SIG-M5 (cell line): ENCODE measurements around the gene PPP1R9A.
"Not testable (repeated sequence)": the region's sequence is repeated elsewhere in the genome, so short reads cannot be mapped to it uniquely, and the experiment has no call there.

Experiments
- DNase-seq: peaks from one replicate; lab custom pipeline; 2025; lab: John Stamatoyannopoulos, UW

Gene PPP1R9A

DNA sequence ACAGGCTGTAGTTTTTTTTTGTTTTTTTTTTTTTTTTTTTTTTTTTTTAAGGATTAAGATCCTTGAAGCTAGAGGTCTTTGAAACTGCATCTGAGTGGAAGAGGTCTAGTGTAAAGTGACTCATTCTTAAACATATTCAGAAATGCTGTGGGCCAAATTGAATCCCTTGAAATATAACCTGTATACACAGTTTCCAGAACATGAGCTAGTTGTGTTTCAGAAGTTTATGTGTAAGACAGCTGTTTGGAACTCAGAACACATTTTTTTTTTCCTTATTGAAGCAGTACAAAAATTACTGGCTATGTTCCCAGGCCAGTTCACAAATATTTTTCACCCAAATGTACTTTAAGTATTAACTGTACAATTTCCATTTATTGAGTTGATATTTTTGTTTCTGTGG lies 67.9 kb downstream of the PPP1R9A start:
- no peak for DNase-seq

DNA sequence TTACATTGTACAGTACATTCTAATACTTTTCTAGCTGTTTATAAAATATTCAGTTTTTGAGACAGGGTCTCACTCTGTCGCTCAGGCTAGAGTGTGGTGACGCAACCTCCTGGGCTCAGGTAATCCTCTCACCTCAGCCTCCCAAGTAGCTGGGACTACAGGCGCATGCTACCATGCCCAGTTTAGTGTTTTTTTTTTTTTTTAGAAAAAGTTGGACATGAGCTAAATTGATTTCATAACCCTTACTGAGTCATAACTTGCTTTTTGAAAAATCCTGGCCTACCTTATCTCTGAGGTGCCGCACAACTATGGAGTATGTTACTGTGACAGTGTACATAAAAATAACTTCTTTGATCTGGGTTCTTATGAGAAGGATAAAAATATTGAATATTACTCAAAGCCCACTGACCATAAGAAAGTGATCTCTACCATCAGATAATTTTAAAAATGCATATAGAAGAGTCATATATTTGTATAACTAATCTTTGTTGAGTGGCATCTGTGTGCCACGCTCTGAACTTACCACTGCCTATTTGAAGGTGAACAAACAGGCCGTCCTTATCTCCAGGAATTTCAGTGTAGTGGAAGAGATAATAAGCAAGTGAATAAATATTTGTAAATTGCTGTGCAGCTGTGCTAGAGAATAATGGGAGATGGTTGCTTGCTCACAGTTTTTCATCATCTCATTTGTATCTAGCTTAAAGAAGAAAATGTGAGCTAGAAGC lies 73.2 kb downstream of the PPP1R9A start:
- no peak for DNase-seq

DNA sequence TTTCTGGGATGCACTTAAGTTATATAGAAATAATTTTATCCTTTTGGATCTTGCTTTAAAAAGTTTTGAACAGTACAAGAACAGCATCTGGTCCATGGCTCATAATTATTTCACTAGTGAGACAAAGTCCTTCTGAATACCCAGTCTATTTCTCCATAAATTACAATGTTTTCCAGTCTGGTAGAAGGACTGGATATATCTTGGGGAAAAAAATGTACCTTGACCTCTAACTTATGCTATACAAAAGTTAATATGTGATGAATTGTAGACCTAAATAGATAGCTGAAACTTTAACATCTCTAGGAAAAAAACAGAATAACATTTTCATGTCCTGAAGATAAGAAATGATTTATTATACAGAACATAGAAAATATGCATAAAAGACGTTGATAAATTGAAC lies 88.5 kb downstream of the PPP1R9A start:
- DNase-seq: no peak

DNA sequence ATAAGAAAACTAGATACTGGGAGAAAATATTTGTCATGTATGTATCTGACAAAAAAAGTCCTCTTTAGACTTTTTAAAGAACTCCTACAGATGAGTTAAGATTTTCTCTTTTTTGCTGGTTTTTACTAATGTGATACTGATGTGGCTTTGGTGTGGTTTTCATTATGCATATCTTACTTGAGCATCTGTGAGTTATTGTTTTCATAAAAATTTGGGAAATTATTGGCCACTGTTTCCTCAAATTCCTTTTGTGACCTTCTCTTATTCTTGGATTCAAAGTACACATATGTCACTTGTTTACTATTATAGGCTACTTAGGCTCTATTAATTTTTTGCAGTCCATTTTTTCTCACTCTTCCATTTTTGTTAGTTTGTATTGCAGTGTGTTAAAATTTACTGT lies 89.0 kb downstream of the PPP1R9A start:
- no peak for DNase-seq

DNA sequence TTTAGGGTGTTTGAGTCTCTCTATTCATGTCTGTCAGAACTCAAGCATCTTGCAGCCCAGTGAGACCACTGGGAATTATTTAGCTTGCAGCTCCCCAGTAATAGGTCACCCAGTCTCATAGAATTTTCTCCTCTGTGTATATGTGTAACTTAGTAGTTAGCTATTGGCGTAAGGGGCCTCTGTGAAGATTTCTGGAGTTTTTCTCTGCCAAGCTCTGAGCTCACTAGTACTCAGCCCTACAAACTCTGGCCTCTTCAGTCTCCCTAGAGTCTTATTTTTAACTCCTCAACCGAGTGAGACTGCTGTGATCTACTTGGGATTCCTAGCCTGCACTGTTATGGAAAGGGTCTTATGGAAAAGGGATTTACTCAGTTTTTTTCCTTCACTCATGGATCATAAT lies 90.2 kb downstream of the PPP1R9A start:
- DNase-seq: no peak

DNA sequence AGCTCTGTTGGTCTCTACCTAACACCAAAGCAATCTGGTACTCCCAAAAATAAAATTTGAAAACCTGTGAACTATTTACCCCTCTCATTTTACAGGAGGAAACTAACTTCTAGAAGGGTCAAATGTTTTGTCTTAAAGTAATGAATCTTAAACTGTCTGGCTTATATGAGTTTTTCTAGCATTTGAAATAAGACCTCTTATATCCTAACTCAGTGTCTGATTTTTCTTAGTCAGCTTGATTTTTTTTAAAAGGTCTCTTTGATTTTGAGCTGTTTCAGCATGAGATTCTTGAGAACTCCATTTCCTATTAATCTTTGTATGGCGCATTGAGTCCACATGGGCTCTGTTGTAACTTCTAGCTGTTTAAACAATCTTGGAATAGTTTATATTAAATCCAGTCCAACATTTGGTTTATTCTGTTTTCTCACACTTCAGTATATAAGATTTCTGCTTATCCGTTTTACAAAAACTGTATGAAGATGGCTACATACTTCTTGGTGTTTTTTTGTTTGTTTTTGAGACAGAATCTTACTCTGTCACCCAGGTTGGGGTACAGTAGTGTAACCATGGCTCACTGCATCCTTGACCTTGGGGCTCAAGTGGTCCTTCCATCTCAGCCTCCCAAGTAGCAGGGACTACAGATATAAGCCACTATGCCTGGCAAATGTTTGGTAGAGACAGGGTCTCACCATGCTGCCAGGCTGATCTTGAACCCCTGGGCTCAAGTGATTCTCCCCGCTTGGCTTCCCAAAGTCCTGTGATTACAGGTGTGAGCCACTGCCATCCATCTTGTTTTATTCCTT lies 91.1 kb downstream of the PPP1R9A start:
- DNase-seq: no peak

DNA sequence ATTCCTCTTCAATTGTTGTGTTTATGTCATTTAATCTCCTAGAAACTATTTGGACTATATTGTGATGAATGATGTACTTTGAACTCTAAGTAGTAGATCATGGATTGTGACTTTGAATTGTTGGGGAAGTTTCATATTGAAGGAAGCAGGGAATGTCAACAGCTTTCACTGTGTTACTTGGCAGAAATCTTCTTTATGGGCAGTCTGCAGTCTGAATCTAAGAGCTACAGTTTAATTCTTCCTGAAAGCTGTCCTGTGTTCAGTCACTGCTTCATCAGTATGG lies 91.6 kb downstream of the PPP1R9A start:
- DNase-seq: no peak

DNA sequence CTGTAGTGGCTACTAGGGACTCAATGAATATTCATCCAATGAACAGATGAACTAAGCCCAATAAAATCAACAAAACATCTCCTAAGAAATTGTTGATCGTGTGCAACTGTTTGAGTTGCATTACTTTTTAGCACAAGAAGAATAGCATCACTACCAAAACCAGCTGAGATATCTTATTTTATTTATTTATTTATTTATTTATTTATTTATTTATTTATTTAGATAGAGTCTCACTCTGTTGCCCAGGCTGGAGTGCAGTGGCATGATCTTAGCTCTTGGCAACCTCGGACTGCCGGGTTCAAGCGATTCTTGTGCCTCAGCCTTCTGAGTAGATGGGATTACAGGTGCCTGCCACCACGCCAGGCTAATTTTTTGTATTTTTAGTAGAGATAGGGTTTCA lies 92.2 kb downstream of the PPP1R9A start:
- DNase-seq: not testable (repeated sequence)

DNA sequence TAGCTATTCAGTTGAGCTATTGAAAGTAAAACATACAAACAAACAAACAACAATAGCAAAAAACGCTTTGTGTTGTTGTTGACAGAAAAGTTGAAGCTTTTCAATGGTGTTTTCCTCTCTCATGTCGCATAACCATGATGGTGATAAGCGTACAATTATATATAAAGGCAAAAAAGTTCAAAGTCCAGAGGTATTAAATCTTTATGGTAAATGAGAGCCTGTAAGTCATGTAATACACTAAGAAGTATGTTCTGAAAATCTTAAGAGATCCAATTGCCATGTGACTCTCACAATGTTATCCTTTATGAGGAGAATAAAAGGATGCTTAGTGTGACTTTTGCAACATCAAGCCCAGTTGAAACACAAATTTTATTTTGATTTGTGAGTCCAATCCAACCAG lies 93.9 kb downstream of the PPP1R9A start:
- no peak for DNase-seq

DNA sequence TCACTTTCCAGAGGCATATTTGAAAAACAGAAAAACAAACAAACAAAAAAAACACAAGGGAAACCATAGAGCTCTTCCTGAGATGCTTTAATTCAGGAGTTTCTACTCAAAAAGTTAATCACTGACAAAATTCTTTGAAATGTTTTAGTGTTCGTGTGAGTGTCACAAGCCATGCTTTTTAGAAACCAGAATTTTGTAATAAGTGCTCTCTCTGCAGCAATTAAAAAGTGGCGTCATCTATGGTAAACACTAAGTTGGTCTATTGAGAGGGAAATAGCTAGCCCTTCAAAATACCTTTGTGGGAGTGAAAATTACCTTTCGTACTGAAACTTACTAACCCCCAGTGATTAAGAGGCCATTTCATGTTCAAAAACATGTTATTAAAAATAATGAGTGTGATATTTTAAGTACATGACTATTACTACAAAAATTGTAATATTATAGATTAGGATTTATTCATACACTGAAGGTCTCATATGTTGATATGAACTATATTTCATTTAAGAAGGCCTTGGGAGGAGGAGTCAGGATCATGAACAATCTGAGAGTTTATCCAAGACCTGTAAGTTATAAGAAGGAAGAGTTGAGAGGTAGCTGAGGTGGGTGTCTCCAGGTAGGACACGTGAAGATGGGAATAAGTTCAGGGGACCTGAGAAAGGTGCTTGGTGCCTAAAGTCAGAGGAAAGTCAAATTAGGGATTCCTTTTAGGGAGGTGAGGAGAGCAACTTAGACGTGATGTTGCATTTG lies 94.6 kb downstream of the PPP1R9A start:
- DNase-seq: no peak

DNA sequence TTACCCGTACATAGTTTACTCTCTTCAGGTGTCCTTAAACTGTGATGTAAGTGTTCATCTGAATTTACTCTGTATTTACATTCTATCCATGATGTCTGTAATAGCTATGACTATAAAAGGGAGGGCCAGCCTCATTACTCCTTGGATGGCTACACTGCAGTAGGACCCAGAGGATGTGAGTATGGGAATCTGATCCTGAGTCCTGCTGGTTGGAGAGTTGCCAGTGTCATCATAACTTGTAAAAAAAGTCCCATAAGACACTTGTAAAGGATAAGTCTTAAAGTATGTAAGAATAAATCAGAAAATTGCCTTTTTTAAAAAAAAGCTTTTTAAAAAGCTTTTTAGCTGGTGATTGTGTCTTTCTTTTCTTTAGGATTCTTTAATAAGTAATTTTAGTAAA lies 95.4 kb downstream of the PPP1R9A start:
- DNase-seq: no peak

DNA sequence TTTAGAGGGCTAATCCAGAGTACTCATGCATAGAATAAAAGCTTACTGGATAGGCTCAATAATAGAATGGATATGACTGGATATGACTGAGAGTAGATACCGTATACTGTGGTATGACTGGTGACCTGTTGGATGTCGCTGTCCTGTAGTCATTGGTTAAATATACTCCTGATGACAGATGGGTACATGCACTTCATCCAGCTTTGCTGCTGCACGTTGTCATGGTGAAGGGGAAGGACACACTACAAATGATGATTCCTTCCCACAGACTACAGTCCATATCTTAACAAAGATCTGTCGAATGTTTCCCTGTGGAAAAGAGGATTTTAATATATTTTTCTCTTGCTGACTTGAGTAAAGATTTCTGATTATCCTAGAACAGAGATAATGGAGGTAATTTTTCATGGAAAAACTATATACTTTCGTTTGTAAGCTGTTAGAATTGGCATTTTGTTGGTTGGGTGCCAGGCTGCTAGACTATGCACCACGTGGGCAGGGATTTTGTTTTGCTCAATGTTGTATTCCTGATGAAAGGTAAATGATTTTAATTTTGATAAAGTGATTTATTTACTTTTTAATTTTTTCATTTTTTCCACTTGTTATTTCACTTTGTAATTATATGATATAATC lies 97.3 kb downstream of the PPP1R9A start:
- no peak for DNase-seq

DNA sequence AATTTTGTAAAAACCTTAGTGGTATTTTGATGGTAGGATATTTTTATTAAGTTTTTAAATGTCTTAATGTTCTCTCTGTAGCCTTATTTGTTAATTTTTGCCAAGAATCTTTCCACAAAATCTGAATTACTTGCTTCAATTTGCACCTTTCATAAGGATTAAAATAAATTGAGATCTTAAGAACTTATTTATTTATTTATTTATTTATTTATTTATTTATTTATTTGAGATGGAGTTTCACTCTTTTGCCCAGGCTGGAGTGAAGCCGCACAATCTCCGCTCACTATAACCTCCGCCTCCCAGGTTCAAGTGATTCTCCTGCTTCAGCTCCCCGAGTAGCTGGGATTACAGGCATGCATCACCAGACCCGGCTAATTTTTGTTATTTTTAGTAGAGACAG lies 98.6 kb downstream of the PPP1R9A start:
- no peak for DNase-seq

DNA sequence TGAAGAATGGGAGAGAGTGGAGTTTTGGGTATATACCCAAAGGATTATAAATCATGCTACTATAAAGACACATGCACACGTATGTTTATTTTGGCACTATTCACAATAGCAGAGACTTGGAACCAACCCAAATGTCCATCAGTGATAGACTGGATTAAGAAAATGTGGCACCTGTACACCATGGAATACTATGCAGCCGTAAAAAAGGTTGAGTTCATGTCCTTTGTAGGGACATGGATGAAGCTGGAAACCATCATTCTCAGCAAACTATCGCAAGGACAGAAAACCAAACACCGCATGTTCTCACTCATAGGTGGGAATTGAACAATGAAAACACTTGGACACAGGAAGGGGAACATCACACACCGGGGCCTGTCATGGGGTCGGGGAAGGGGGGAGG lies 101.4 kb downstream of the PPP1R9A start:
- DNase-seq: not testable (repeated sequence)

DNA sequence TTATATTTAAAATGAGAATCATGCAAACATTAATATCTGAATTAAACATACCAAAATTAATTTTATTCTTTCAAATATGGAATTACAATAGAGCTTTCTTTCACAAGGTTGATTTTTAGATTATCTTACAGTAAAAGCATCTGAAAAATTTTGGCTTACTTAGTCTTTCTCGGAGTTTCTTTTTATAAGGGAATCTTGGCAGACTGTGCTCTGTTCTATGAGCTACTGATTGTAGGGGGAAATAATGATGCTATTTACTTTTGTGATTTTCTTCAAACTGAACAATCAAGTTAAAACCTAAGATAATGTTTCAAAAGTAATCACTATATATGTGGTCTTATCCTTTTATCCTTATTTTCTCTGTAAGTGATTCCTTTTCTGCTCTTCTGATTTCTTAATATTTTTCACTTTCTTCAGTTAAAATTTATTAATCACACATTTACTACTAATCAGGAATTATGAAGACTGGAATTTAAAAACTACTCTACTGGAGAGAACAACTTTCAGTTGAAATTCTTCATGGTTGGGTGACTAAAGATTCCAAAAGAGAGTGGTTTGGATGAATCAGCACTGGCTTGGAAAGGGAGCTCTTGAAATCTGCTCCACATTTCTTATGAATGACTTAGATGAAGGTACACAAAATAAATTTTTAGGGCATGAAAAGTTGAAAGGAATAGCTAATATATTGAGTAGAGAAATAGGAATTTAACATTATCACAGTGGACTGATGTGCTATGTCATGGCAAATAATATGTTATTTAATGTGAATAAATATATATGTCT lies 103.9 kb downstream of the PPP1R9A start:
- DNase-seq: no peak

DNA sequence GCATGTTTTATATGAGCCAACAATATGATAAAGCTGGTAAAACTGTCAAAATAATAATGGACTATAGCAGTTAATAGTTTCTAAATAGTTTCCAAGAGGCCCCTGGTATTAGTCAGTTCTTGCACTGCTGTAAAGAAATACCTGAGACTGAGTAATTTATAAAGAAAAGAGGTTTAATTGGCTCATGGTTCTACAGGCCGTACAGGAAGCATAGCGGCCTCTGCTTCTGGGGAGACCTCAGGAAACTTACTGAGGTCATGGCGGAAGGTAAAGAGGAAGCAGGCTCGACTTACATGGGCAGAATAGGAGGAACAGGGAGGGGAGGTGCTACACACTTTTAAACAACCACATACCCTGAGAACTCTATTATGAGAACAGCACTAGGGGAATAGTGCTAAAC lies 104.6 kb downstream of the PPP1R9A start:
- no peak for DNase-seq

DNA sequence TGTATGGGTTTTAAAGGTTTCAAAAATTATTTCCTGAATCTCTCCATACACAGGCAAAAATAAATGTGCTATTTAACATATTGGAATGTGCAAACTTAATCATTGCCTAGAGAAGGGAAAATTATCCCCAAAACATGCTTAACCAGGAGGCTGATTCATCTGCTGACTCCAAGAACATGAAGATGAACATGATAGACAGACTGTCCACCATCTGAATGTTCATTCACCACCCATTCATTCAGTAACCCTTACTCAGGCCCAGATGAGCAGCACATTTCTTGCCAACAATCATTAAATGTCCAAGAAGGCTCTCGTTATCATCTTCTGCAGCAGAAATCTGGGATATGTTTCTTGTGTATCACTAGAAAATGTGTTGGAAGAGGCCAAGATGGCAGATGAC lies 110.6 kb downstream of the PPP1R9A start:
- no peak for DNase-seq

DNA sequence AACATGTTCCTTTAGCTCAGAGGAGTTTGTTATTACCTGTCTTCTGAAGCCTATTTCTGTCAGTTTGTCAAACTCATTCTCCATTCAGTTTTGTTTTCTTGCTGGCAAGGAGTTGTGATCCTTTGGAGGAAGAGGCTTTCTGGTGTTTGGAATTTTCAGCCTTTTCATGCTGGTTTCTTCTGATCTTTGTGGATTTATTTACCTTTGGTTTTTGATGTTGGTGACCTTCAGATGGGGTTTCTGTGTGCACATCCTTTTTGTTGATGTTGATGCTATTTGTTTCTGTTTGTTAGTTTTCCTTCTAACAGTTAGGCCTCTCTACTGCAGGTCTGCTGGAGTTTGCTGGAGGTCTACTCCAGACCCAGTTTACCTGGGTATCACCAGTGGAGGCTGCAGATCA lies 118.6 kb downstream of the PPP1R9A start:
- DNase-seq: no peak

DNA sequence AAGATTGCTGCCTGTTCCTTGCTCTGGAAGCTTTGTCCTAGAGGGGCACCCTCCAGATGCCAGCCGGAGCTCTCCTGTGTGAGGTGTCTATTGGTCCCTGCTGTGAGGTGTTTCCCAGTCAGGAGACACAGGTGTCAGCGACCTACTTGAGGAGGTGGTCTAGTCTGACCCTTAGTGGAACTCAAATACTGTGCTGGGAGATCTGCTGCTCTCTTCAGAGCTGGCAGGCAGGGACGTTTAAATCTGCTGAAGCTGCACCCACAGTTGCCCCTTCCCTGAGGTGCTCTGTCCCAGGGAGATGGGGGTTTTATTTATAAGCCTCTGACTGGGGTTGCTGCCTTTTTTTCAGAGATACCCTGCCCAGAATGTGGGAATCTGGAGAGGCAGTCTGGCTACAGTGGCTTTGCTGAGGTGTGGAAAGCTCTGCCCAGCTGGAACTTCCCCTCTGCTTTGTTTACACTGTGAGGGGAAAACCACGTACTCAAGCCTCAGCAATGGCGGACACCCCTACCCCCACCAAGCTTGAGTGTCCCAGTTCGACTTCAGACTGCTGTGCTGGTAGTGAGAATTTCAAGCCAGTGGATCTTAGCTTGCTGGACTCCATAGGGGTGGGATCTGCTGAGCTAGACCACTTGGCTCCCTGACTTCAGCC lies 119.2 kb downstream of the PPP1R9A start:
- DNase-seq: no peak

DNA sequence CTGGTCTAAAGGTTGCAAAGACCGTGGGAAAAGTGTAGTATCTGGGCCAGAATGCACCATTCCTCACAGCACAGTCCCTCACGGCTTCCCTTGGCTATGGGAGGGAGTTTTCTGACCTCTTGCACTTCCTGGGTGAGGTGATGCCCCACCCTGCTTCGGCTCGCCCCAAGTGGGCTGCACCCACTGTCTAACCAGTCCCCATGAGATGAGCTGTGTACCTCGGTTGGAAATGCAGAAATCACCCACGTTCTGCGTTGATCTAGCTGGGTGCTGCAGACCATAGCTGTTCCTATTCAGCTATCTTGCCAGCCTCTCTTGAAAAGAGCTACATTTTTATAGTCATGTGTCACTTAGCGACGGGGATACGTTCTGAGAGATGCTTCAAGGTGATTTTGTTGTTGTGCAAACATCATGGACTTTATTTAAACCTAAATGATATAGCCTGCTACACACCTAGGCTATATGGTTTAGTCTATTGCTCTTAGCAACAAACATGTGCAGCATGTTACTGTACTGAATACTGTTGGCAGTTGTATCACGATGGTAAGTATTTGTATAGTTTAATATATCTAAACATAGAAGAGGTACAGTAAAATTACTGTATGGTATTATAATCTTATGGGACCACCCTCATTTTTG lies 120.0 kb downstream of the PPP1R9A start:
- no peak for DNase-seq

DNA sequence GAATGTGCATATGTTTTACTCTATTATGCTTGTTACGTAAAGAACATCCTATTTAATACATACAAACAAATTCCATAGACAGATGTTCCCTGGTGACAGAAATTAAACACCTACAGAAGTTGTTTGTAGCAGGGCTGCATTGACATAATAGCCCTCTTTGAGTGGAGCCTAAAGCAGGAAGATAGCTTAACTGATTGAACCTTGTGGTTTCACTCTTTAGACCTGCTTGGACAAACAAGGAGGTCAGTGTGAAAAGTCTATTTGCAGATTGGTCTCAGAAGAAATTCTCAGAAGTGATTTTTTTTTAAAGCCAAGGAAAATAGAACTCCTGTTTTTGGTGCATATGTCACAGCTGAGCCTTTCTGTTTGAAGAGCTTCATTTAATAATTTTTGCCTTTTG lies 121.3 kb downstream of the PPP1R9A start:
- DNase-seq: no peak
